Progenitor cell of endocrine pancreas (in vitro differentiated cells): ENCODE data around the gene MROH2A. TPM values are rescaled to one million over a fixed set of nuclear protein-coding genes. Genes with fewer than 3 reads are reported as not detected.

ENCODE experiments used
- DNase-seq: peaks from one replicate; pipeline ENCODE4 v3.0.0; 2021; ENCODE audit warnings: low spot score; ENCODE audit not compliant: unreplicated experiment
- H3K27ac Mint-ChIP-seq: 2 replicates; pipeline ENCODE4 v1.8.0; 2021; ENCODE audit warnings: mild to moderate bottlenecking, moderate library complexity, mixed read lengths
- H3K27me3 Mint-ChIP-seq: 2 replicates; pipeline ENCODE4 v1.8.0; 2021; ENCODE audit warnings: mixed read lengths
- H3K36me3 Mint-ChIP-seq: 2 replicates; pipeline ENCODE4 v1.8.0; 2022; ENCODE audit warnings: mixed read lengths; ENCODE audit not compliant: insufficient read depth
- H3K4me1 Mint-ChIP-seq: 2 replicates; pipeline ENCODE4 v1.8.0; 2021; ENCODE audit warnings: low read depth, mixed read lengths
- H3K4me3 Mint-ChIP-seq: 2 replicates; pipeline ENCODE4 v1.8.0; 2021; ENCODE audit warnings: low read depth, mild to moderate bottlenecking, moderate library complexity, mixed read lengths
- H3K9me3 Mint-ChIP-seq: 2 replicates; pipeline ENCODE4 v1.8.0; 2021; ENCODE audit warnings: low read depth, mixed read lengths
- total RNA-seq: library from RNA; stranded (reverse); gene quantifications from 2 replicates; pipeline ENCODE4 v1.2.1, GENCODE V29; 2021
- TF ChIP-seq, protein P1 (sequence below): fragments of 200-600 bp; sonication (generic); IDR thresholded peaks from one replicate; pipeline ENCODE4 v1.5.0; 2021; ENCODE audit warnings: antibody characterized with exemption, mild to moderate bottlenecking; ENCODE audit not compliant: unreplicated experiment

The MROH2A gene
- total RNA-seq, 1 donor from 2014 or later, result not detected

DNA sequence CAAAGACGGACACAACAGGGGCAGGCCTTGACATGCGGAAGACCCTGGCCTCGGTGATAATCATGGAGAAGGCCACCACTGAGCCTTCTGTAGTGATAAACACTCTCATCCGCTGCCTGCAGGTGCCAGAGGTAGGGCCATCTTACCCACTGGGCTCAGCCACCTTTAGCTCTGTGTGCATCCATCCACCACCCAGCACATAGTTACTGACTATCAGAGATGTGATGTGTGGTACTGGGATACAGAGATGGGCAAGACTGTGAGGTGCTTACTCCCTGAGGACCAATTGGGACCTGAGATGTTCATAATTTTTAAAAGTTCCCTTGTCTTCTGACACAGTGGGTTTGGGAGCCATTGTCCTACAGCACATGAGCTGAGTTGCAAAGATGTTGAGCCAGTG lies 1.6 kb downstream of the MROH2A start:
- TF ChIP-seq, protein P1, sequence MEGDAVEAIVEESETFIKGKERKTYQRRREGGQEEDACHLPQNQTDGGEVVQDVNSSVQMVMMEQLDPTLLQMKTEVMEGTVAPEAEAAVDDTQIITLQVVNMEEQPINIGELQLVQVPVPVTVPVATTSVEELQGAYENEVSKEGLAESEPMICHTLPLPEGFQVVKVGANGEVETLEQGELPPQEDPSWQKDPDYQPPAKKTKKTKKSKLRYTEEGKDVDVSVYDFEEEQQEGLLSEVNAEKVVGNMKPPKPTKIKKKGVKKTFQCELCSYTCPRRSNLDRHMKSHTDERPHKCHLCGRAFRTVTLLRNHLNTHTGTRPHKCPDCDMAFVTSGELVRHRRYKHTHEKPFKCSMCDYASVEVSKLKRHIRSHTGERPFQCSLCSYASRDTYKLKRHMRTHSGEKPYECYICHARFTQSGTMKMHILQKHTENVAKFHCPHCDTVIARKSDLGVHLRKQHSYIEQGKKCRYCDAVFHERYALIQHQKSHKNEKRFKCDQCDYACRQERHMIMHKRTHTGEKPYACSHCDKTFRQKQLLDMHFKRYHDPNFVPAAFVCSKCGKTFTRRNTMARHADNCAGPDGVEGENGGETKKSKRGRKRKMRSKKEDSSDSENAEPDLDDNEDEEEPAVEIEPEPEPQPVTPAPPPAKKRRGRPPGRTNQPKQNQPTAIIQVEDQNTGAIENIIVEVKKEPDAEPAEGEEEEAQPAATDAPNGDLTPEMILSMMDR, result no peak
- Mint-ChIP-seq H3K9me3 (peaks cover 6% of the 10 kb centered on the region), H3K27me3 (peaks cover 14% of the 10 kb centered on the region), H3K36me3 (no peaks in the 10 kb centered on the region), H3K27ac (no peak overlapping the region), H3K4me1 (no peaks in the 10 kb centered on the region), H3K4me3 (no peak overlapping the region)
- no peak for DNase-seq

DNA sequence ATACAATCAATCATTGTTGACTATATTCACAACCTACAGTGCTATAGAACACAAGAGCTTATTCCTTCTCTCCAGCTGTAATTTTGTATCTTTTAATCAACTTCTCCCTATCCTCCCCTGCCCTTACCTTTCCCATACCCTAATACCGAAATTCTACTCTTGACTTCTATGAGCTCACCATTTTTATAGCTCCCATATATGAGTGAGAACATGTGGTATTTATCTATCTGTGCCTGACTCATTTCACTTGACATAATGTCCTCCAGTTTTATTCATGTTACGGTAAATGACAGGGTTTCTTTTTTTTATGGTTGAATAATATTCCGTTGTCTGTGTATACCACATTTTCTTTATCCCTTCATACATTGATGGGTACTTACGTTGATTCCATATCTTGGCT lies 2.6 kb downstream of the MROH2A start:
- TF ChIP-seq, protein P1, result no peak
- H3K4me1 Mint-ChIP-seq, result no peaks in the 10 kb centered on the region
- no peak overlapping the region for H3K4me3 Mint-ChIP-seq
- H3K9me3 Mint-ChIP-seq, result peaks cover 6% of the 10 kb centered on the region
- peaks cover 14% of the 10 kb centered on the region for H3K27me3 Mint-ChIP-seq
- no peaks in the 10 kb centered on the region for H3K36me3 Mint-ChIP-seq
- no peak for DNase-seq
- no peak overlapping the region for H3K27ac Mint-ChIP-seq

DNA sequence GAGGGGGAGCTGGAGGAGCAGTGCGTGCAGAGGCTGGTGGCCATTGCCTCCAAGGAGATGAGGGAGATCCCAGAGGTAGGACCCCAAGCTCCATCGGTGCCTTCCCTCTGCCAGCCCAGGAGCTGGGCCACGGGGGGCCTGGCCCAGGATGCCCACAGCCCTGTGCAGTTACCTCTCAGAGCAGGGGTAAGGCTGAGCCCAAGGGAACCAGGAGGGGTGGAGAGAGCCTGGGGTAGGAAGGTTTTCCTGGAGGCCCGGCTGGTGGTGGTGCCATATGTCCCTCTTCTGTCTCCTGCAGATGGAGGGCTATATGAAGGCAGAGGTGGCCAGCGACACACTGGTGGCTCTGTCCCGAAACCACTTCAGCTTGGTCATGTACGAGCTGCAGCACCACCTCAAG lies 11.4 kb downstream of the MROH2A start:
- H3K27me3 Mint-ChIP-seq, result peaks cover 11% of the 10 kb centered on the region
- no peak overlapping the region for H3K27ac Mint-ChIP-seq
- H3K9me3 Mint-ChIP-seq, result no peaks in the 10 kb centered on the region
- no peaks in the 10 kb centered on the region for H3K36me3 Mint-ChIP-seq
- no peak overlapping the region for H3K4me3 Mint-ChIP-seq
- no peaks in the 10 kb centered on the region for H3K4me1 Mint-ChIP-seq
- DNase-seq, result no peak
- TF ChIP-seq, protein P1, result no peak

DNA sequence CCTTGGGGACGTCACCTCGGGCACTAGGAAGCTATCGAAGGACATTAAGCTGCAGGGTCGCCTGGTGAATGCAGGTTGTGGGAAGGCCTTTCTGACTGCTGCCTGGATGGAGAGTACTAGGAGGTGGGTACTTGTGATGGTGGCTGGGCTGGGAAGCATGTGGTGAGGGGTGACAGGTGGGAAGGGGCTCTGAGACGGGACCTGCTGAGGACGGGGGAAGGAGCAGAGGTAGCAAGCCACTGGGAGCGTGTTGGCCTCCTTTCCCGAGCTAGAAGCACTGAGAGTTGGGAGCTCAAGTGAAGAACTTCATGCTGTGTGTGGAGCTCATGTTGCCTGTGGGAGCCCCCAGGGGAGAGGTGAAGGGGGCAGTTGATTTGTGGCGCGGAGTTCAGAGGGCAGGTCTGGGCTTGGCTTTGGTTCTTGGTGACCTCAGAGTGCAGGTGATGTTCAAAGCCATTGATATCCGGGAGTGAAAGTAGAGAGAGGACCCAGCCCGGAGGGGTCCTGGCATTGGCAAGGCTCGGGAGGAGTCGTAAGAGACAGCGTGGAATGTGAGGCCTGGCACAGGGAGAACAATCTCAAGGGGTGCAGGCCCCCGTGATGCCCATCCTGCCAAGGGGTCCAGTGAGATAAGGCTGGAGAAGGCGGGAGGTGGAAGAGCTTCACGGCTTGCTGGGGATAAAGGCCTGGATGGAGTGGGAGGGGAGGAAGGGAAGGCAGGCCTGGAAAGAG lies 13.2 kb downstream of the MROH2A start:
- Mint-ChIP-seq H3K4me1 (no peaks in the 10 kb centered on the region), H3K4me3 (no peak overlapping the region), H3K36me3 (no peaks in the 10 kb centered on the region), H3K27ac (no peak overlapping the region), H3K9me3 (no peaks in the 10 kb centered on the region), H3K27me3 (peaks cover 11% of the 10 kb centered on the region)
- no peak for DNase-seq
- TF ChIP-seq, protein P1, result no peak

DNA sequence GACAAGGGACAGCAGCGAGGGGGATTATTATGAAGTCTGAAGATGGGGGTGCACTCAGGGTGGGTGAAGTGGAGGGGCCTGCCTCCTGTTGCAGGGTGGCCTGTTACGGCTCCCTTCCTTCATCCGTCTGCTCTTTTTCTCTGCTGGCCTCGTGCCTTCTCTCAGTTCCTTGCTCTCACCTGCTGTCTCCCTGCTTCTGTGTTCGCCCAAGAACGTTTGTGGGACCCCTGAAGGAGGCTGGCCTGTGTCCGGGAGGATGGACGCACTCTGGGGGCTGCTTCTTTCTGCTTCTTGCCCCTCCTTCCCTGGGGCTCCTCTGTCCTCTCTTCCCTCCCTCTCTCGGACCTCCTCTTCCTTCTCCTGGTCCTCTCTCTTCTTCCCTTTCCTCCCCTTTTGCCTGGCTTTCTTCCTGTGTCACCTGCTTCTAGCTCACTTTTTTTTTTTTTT lies 13.8 kb downstream of the MROH2A start:
- Mint-ChIP-seq H3K4me1 (no peaks in the 10 kb centered on the region), H3K36me3 (no peaks in the 10 kb centered on the region), H3K27me3 (peaks cover 11% of the 10 kb centered on the region), H3K4me3 (no peak overlapping the region), H3K27ac (no peak overlapping the region), H3K9me3 (no peaks in the 10 kb centered on the region)
- TF ChIP-seq, protein P1, result no peak
- no peak for DNase-seq
